Keratinocyte (primary cell): ENCODE results near the gene FRMD1. TPM values are rescaled to one million over a fixed set of nuclear protein-coding genes. Genes with fewer than 3 reads are reported as not detected.

Source experiments
- DNase-seq: peaks from one replicate; pipeline ENCODE4 v3.0.0-alpha.2; 2011; ENCODE audit warnings: low read depth, missing footprints, low spot score
- FAIRE-seq: peaks from 2 replicates; lab custom pipeline; 2011; peaks lifted over from hg19 to GRCh38; lab: Jason Lieb, UNC
- H2AFZ ChIP-seq: 2 replicates; pipeline ENCODE4 v1.6.0; 2012; ENCODE audit warnings: low read length, control low read depth, inconsistent platforms; ENCODE audit not compliant: control insufficient read depth
- H3K27ac ChIP-seq: 2 replicates; pipeline ENCODE4 v1.5.1; 2011; ENCODE audit warnings: low read length; ENCODE audit not compliant: control insufficient read depth, insufficient read depth
- H3K27me3 ChIP-seq: 3 replicates; pipeline ENCODE4 v1.6.0; 2011; ENCODE audit warnings: low read length; ENCODE audit not compliant: control insufficient read depth, insufficient read depth; ENCODE audit errors: extremely low read depth
- H3K36me3 ChIP-seq, 2 experiments: 2 replicates in 1 of 2; 3 replicates in 1 of 2; pipeline ENCODE4 v1.5.1; 2011; ENCODE audit warnings: low read length in 2 of 2, mild to moderate bottlenecking in 1 of 2; ENCODE audit not compliant: control insufficient read depth in 2 of 2, insufficient read depth in 2 of 2; ENCODE audit errors: extremely low read depth in 1 of 2
- H3K4me1 ChIP-seq: 3 replicates; pipeline ENCODE4 v1.5.1; 2011; ENCODE audit warnings: low read length; ENCODE audit not compliant: control insufficient read depth, insufficient read depth; ENCODE audit errors: extremely low read depth
- H3K4me2 ChIP-seq: 3 replicates; pipeline ENCODE4 v1.6.0; 2011; ENCODE audit warnings: low read depth, low read length; ENCODE audit not compliant: control insufficient read depth, insufficient read depth; ENCODE audit errors: extremely low read depth
- H3K4me3 ChIP-seq, 3 experiments: fragments of 200-600 bp in 1 of 3; sonication (generic) in 1 of 3; 2 replicates in 2 of 3; 3 replicates in 1 of 3; pipeline ENCODE4 v1.5.1; 2011 to 2016; ENCODE audit warnings: low read length in 3 of 3, mild to moderate bottlenecking in 3 of 3, control low read depth in 2 of 3, inconsistent platforms in 1 of 3, low read depth in 1 of 3, mixed read lengths in 1 of 3, mixed run types in 1 of 3, moderate library complexity in 1 of 3; ENCODE audit not compliant: control insufficient read depth in 2 of 3, insufficient read depth in 2 of 3; ENCODE audit errors: extremely low read depth in 1 of 3
- H3K79me2 ChIP-seq: 2 replicates; pipeline ENCODE4 v1.6.0; 2012; ENCODE audit warnings: low read length; ENCODE audit not compliant: control insufficient read depth, insufficient read depth
- H3K9ac ChIP-seq: 3 replicates; pipeline ENCODE4 v1.6.0; 2011; ENCODE audit warnings: low read length; ENCODE audit not compliant: control insufficient read depth, insufficient read depth; ENCODE audit errors: extremely low read depth
- H3K9me1 ChIP-seq: 3 replicates; pipeline ENCODE4 v1.6.0; 2011; ENCODE audit warnings: low read length; ENCODE audit not compliant: control insufficient read depth, insufficient read depth; ENCODE audit errors: extremely low read depth
- H3K9me3 ChIP-seq: 2 replicates; pipeline ENCODE4 v1.5.1; 2012; ENCODE audit warnings: low read depth, low read length; ENCODE audit not compliant: control insufficient read depth
- H4K20me1 ChIP-seq: 3 replicates; pipeline ENCODE4 v1.6.0; 2011; ENCODE audit warnings: low read length; ENCODE audit not compliant: control insufficient read depth, insufficient read depth; ENCODE audit errors: extremely low read depth
- CTCF ChIP-seq, 3 experiments: IDR thresholded peaks in 1 of 3; conservative IDR thresholded peaks in 1 of 3; optimal IDR thresholded peaks in 1 of 3; 2 replicates in 2 of 3; 3 replicates in 1 of 3; pipeline versions ENCODE3 to v1.5.1; 2011; ENCODE audit warnings: low read length in 3 of 3, mild to moderate bottlenecking in 3 of 3, moderate library complexity in 2 of 3, control low read depth in 1 of 3, inconsistent platforms in 1 of 3; ENCODE audit not compliant: insufficient read depth in 2 of 3; ENCODE audit errors: extremely low read depth in 1 of 3
- EZH2 ChIP-seq: IDR thresholded peaks from one replicate; pipeline ENCODE4 v1.6.1; 2012; ENCODE audit warnings: inconsistent platforms, mild to moderate bottlenecking, low read length, moderate library complexity
- dilution Hi-C: fragments of 300-500 bp; cut with MboI; formaldehyde crosslinking; loops from one replicate; pipeline ENCODE4 v1.7.0; 2020; ENCODE audit warnings: low sequenced_read_pairs; ENCODE audit not compliant: extremely low pct_ligation_motif_present
- polyA plus RNA-seq, 5 experiments: library from polyadenylated mRNA; depleted of rRNA in 3 of 5; stranded (reverse) in 3 of 5; stranded (forward) in 1 of 5; unstranded in 1 of 5; fragments of >200 nt; gene quantifications; 1 replicate in 1 of 5; 2 replicates in 3 of 5; 3 replicates in 1 of 5; pipeline versions ENCODE4 v1.2.1 to v1.2.3, GENCODE V29; 2011 to 2012; ENCODE audit warnings: missing spikeins in 2 of 5, low read depth in 1 of 5, low replicate concordance in 1 of 5

FRMD1 gene
- polyA plus RNA-seq, 1 donor (not counting 4 experiments of a cell fraction or from before 2014, with no cell fraction given): not detected

DNA sequence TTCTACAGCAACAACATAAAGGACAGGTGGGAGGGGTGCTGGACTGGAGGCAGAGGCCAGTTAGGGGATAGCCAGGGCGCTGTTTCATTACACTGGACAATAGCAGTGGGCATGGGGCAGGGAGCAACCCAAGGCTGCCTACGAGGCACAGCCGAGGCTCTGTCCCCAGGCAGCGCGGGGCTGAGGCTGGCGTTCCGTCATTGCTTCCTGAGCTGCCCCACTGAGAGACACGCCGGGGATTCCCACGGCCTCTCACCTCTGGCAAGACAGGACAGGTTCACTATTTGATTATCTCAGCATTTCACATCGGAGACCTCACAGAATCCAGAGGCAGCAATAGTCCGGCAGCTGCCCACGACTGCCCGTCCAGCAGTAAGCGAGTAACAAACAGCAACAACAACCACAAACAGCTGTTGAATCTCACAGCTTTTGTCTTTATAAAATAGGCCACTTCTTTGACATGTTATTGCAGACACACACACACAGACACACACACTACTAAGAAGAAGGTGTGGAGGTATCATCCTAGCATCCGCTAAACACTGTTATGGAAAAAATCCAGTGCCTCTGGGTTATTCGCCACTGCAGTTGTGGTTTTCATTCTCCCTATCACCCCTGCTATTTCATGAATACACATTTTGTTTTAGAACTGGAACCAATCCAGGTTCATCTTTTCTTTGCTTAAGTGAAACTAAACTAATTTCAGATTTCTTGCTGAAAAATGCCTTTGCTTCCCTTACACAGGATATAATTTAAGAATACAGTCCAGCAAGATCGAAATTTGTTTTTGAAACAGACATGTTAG is 62.1 kb downstream of the FRMD1 start:
- H3K4me1 ChIP-seq: peaks cover 8% of the 10 kb centered on the region
- no peaks in the 10 kb centered on the region for H4K20me1 ChIP-seq
- TF ChIP-seq CTCF (optimal IDR thresholded peaks at IDR 0.05 in 1 of 3, IDR thresholded peaks at IDR 0.05 in 1 of 3, conservative IDR thresholded peaks at IDR 0.05 in 1 of 3; ENCODE audit: extremely low read depth in 1 of 3, insufficient read depth in 2 of 3, low read length in 3 of 3): no peak
- H3K27ac ChIP-seq: no peak overlapping the region
- peak overlapping the region in 1 of 3 experiments; percentile 23 for H3K4me3 ChIP-seq
- peaks cover 48% of the 10 kb centered on the region for H3K27me3 ChIP-seq
- H3K9me3 ChIP-seq: peaks cover 15% of the 10 kb centered on the region
- no peak overlapping the region for H3K9ac ChIP-seq
- no peak for FAIRE-seq
- H3K9me1 ChIP-seq: no peaks in the 10 kb centered on the region
- peak overlapping the region; percentile 19 for H2AFZ ChIP-seq
- no peak for DNase-seq
- dilution Hi-C loops: no loop called here
- no peaks in the 10 kb centered on the region for H3K36me3 ChIP-seq
- H3K79me2 ChIP-seq: no peaks in the 10 kb centered on the region
- peak overlapping the region; percentile 53 for H3K4me2 ChIP-seq

GRCh38 chr6:168016176-168016620 is 62.8 kb downstream of the FRMD1 start:
- no peak overlapping the region for H2AFZ ChIP-seq
- dilution Hi-C loops: no loop called here
- FAIRE-seq: no peak

More at GRCh38 chr6:168016176-168016620, 62.8 kb downstream of the FRMD1 start:
- Histone ChIP-seq H3K9ac (no peak overlapping the region), H3K4me2 (peak overlapping the region; percentile 53), H3K4me1 (peaks cover 8% of the 10 kb centered on the region), H3K9me1 (no peaks in the 10 kb centered on the region), H3K36me3 (no peaks in the 10 kb centered on the region), H3K27me3 (peaks cover 48% of the 10 kb centered on the region), H3K9me3 (peaks cover 17% of the 10 kb centered on the region), H3K27ac (no peak overlapping the region), H3K79me2 (no peaks in the 10 kb centered on the region), H4K20me1 (no peaks in the 10 kb centered on the region), H3K4me3 (no peak overlapping the region)
- TF ChIP-seq CTCF (optimal IDR thresholded peaks at IDR 0.05 in 1 of 3, IDR thresholded peaks at IDR 0.05 in 1 of 3, conservative IDR thresholded peaks at IDR 0.05 in 1 of 3; ENCODE audit: extremely low read depth in 1 of 3, insufficient read depth in 2 of 3, low read length in 3 of 3) (no peak), EZH2 (no peak)
- DNase-seq: no peak
